Effector memory CD8-positive, alpha-beta T cell (primary cell): ENCODE measurements around the gene SYMPK.
A peak's percentile ranks its signal among the peaks of the same experiment; 100 is the strongest.

ENCODE experiments used
- ATAC-seq: fragments of 150-1000 bp; cut with Tn5 transposase; replicated peaks from 2 replicates; pipeline ENCODE4 v1.10.0; 2021; ENCODE audit warnings: mild to moderate bottlenecking, moderate library complexity
- DNase-seq, 3 experiments: peaks; one replicate each; pipeline ENCODE4 v3.0.0; 2021
- H3K27ac Mint-ChIP-seq, 2 donors: one replicate each; pipeline ENCODE4 v1.8.0; 2022; ENCODE audit warnings: mild to moderate bottlenecking in 2 of 2, mixed read lengths in 2 of 2, moderate library complexity in 2 of 2
- H3K27me3 Mint-ChIP-seq, 2 donors: one replicate each; pipeline ENCODE4 v1.8.0; 2022; ENCODE audit warnings: mixed read lengths in 2 of 2
- H3K36me3 Mint-ChIP-seq: one replicate; pipeline ENCODE4 v1.8.0; 2022; ENCODE audit warnings: mild to moderate bottlenecking, moderate library complexity, mixed read lengths; ENCODE audit not compliant: insufficient read depth
- H3K4me1 Mint-ChIP-seq, 2 donors: one replicate each; pipeline ENCODE4 v1.8.0; 2022; ENCODE audit warnings: low read depth in 2 of 2, mixed read lengths in 2 of 2
- H3K4me3 Mint-ChIP-seq, 2 donors: one replicate each; pipeline ENCODE4 v1.8.0; 2022; ENCODE audit warnings: mild to moderate bottlenecking in 2 of 2, mixed read lengths in 2 of 2, moderate library complexity in 2 of 2
- H3K9me3 Mint-ChIP-seq, 2 donors: one replicate each; pipeline ENCODE4 v1.8.0; 2022; ENCODE audit warnings: mixed read lengths in 2 of 2
- total RNA-seq, 9 experiments: gene quantifications; one replicate each; lab custom pipeline; 2026; lab: John Stamatoyannopoulos, UW

The SYMPK gene
- 84.9 to 138 (median 91.9) reads per million in 9 experiments for total RNA-seq

DNA sequence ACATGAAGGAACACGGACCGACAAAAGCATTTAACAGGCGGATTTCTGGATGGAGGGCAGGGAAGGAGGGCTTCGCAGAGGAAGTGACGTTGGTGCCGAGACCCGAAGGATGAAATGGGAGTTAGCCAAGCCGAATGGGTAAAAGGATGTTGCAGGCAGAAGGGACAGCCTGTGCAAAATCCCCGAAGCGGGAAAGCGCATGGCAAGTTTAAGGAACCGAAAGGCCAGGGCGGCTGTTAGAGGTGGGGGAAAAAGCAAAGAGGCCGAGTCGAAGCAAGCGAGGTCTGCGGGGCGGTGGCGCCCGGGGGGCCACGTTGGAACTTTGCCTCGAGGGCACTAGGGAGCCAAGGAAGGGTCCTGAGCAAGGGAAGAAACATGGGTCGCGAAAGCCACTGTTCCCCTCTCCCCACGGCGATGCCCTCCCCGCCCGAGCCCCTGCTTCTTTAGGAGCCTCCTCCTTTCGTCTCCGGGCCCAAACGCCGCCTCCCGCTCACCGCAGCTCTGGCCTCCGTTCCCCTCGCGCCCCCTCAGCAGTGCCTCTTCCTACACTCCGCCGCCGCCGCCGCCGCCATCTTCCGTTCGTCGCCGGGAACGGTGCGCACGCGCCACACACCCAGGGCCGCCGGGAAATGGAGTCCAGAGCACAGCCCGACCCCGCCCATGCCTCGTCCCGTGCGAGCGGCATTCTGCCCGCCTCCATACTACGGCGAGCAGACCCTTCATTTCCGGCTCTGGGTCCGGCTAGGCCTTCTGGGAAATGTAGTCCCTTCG lies at the start of gene SYMPK:
TSS of gene SYMPK (minus strand) at position 584 of the 771 bp plus-strand sequence. CDS start 8,652 bp downstream, outside the sequence.
- peak within 1 kb of the TSS; percentile 89 to 96 for H3K4me3 Mint-ChIP-seq
- H3K4me1 Mint-ChIP-seq, result peaks cover 24 to 27% of the 10 kb centered on the region in 2 donors
- H3K27ac Mint-ChIP-seq, result peak within 1 kb of the TSS; percentile 94 to 95
- DNase-seq (peak; percentile 96 to 98 (median 98)), ATAC-seq (peak; percentile 95)
- no peaks in the 10 kb centered on the region for H3K9me3 Mint-ChIP-seq
- peaks cover 27% of the 10 kb centered on the region for H3K36me3 Mint-ChIP-seq
- H3K27me3 Mint-ChIP-seq, result peaks cover 7 to 28% of the 10 kb centered on the region in 2 donors

DNA sequence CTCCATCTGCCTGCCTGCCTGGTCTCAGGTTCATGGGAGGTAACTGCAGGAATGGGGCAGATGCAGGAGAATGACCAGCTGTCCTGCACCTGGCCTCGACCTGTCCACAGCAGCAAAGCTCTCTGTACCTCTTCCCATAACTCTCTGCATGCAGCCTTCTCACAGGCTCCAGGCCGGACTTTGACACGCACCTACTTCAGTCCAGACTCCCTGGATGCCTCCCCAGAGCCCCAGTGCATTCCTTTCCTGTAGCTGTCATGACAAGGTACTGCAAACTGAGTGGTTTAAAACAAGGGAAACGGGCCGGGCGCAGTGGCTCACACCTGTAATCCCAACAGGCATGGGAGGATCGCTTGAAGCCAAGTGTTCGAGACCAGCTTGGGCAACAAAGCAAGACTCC lies 48.3 kb upstream of the SYMPK start:
- H3K9me3 Mint-ChIP-seq, result no peaks in the 10 kb centered on the region
- ATAC-seq, result no peak
- H3K4me1 Mint-ChIP-seq, result no peaks in the 10 kb centered on the region
- H3K4me3 Mint-ChIP-seq, result no peak overlapping the region
- H3K27me3 Mint-ChIP-seq, result peaks cover 33 to 70% of the 10 kb centered on the region in 2 donors
- no peak for DNase-seq
- peaks cover 6% of the 10 kb centered on the region for H3K36me3 Mint-ChIP-seq
- no peak overlapping the region for H3K27ac Mint-ChIP-seq

DNA sequence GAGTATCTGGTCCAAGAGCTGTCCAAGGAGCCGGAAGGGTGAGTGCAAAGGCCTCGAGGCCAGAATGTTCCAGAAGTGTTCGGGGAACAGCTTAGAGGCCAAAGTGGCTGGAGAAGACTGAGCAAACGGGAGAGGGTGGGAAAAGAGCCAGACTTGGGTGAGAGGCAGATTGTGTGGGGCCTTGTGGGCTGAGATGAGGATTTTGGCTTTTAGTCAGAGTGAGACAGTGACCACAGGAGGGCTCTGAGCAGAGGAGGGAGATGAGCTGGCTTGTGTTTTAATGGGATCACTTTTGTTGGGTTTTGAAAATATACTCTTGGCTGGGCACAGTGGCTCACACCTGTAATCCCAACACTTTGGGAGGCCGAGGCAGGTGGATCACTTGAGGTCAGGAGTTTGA lies 46.0 kb upstream of the SYMPK start:
- H3K36me3 Mint-ChIP-seq, result peaks cover 6% of the 10 kb centered on the region
- H3K4me1 Mint-ChIP-seq, result no peaks in the 10 kb centered on the region
- ATAC-seq, result no peak
- DNase-seq, result no peak
- H3K9me3 Mint-ChIP-seq, result no peaks in the 10 kb centered on the region
- no peak overlapping the region for H3K27ac Mint-ChIP-seq
- no peak overlapping the region for H3K4me3 Mint-ChIP-seq
- peaks cover 29 to 55% of the 10 kb centered on the region in 2 donors for H3K27me3 Mint-ChIP-seq

DNA sequence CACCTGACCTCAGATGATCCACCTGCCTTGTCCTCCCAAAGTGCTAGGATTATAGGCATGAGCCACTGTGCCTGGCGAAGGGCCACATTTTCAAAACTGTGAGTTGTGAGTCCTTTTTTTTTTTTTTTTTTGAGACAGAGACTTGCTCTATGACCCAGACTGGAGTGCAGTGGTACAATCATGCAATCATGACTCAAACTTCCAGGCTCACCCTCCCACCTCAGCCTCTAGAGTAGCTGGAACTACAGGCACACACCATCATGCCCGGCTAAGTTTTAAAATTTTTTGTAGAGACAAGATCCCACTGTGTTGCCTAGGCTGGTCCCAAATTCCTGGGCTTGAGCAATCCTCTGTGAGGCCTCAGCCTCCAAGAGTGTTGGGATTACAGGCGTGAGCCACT lies 43.3 kb upstream of the SYMPK start:
- Mint-ChIP-seq H3K9me3 (no peaks in the 10 kb centered on the region), H3K27ac (no peak overlapping the region), H3K4me3 (no peak overlapping the region), H3K36me3 (peaks cover 17% of the 10 kb centered on the region), H3K4me1 (peaks cover 5 to 7% of the 10 kb centered on the region in 2 donors), H3K27me3 (peaks cover 10 to 30% of the 10 kb centered on the region in 2 donors)
- no peak for DNase-seq
- ATAC-seq, result no peak

DNA sequence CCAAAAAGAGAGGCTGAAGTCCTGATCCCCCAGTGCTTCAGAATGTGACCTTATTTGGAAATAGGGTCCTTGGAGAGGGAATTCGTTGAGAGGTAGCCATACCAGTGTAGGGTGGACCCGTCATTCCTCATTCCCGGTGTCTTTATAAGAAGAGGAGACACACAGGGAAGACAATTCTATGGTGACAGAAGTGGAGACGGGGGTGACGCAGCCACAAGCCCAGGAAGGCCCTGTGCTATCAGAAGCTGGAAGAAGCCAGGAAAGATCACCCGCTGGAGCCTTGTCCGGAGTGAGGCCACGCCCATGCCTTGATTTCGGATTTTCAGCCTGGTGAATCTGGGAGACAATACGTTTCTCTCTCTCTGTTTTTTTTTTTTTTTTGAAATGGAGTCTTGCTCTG lies 42.1 kb upstream of the SYMPK start:
- peaks cover 14 to 16% of the 10 kb centered on the region in 2 donors for H3K4me1 Mint-ChIP-seq
- no peak overlapping the region for H3K27ac Mint-ChIP-seq
- no peaks in the 10 kb centered on the region for H3K9me3 Mint-ChIP-seq
- peaks cover 5 to 18% of the 10 kb centered on the region in 2 donors for H3K27me3 Mint-ChIP-seq
- H3K36me3 Mint-ChIP-seq, result peaks cover 18% of the 10 kb centered on the region
- H3K4me3 Mint-ChIP-seq, result no peak overlapping the region
- ATAC-seq (no peak), DNase-seq (no peak)

DNA sequence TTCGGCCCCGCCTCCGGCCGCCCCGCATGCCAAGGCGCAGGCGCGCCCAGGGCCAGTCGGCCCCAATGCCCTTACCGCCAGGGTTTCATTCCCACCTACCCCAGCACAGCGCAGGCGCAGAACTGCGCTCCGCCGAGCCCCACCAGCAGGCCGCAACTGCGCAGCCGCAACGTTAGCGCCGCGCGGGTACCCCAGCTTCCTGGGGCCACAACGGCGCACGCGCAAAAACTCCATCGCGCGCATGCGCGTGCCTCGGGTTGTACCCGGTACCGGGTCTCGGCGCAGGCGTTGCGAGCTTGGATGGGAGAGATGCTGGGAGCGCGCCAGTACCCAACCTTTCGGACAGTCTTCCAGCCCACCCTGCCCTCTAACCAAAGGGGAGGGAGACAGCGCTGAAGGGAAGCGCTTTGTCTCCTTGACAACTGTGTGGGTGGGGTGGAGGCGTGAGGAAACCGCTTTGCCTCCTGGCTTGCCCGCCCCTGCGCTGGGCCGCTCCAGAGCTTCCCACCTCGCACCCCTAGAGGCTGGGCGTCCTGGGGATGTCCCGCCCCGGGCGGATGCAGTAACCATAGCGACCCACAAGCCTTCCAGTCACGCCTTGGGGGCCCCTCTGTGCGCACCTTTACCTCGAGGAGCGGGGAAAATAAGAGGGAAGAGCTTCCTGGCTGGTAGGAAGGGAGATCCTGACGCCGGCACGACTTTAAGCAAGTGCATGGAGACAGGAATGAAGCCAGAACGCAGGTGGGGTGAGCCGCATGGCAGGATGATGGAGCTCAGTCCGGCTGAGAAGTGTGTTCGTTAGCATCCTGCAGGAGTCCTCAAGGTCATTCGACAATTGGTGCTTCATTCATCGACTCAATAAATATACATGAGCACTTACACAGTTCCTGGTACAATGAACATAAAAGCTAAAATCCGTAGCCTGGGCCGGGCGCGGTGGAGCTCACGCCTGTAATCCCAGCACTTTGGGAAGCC lies 40.0 kb upstream of the SYMPK start:
- peaks cover 16% of the 10 kb centered on the region in 2 donors for H3K4me1 Mint-ChIP-seq
- peak; percentile 82 for ATAC-seq
- peak overlapping the region; percentile 86 to 93 for H3K27ac Mint-ChIP-seq
- H3K27me3 Mint-ChIP-seq, result no peaks in the 10 kb centered on the region
- H3K9me3 Mint-ChIP-seq, result no peaks in the 10 kb centered on the region
- H3K36me3 Mint-ChIP-seq, result peaks cover 31% of the 10 kb centered on the region
- H3K4me3 Mint-ChIP-seq, result peak overlapping the region; percentile 93 to 96
- peak; percentile 98 to 100 (median 99) for DNase-seq

DNA sequence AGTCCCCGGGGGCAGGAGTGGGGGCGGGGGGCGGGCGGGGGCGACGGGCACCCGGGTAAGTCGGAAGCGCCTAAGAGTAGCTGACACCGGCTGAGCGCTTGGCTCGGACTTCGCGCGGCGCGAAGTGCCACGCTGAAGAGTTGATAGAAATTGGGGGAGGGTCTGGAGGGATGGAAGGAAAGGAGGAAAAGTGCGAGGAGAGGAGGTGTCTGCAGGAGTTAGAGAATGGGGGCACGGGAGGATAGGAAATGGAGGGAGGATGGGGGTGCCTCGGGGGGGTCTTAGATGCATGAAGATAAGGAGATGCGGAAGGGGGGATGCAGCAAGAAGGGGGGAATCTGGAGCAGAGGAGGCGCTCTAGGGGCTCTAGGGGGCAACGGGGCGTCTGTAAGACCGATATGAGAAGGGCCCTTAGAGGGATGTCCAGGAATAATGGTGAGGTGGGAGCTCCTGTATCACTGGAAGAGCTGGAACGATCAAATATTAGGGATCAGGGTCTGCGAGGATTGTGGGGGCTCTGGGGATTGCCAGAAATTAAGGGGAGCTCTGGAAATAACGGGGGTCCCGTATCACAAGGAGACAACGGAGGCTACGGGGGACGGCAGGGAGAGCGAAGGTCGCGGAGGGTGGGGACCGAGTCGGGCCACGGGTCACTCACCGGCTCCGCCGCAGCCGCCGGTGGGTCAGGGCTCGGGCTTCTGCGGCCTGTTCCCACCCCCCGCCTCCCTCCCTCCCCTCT lies 39.1 kb upstream of the SYMPK start, which contains the start of gene MYPOP:
TSS of gene MYPOP (minus strand) at position 702 of the 739 bp plus-strand sequence. CDS start 840 bp downstream, outside the sequence.
- Mint-ChIP-seq H3K27me3 (no peaks in the 10 kb centered on the region), H3K27ac (peak within 1 kb of the TSS; percentile 86 to 93), H3K4me1 (peaks cover 16% of the 10 kb centered on the region in 2 donors), H3K4me3 (peak within 1 kb of the TSS; percentile 93 to 96), H3K9me3 (no peaks in the 10 kb centered on the region), H3K36me3 (peaks cover 34% of the 10 kb centered on the region)
- no peak for ATAC-seq
- DNase-seq, result no peak

DNA sequence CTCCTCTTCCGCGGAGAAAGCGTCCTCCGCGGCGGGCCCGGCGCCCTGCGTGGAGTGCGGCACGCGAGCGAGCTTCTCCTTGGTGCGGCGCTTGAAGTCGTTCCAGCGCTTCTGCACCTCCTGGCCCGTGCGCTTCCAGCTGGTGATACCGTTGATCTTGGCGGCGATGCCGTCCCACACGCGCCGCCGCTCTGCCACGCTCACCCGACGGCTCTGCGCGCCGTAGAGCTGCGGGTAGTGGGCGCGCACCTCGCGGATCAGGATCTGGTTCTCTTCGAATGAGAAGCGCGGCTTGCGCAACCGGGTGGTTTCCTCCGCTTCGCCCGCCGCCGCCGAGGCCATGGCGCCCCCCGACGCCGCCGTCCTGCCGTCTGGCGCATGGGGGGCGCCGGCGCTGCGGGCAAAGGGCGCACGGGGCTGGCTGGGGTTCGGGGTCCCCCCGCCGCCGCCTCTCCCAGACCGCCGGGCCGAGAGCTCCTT lies 38.5 kb upstream of the SYMPK start:
- Mint-ChIP-seq H3K9me3 (no peaks in the 10 kb centered on the region), H3K36me3 (peaks cover 34% of the 10 kb centered on the region), H3K4me3 (peak overlapping the region; percentile 93 to 96), H3K4me1 (peaks cover 16% of the 10 kb centered on the region in 2 donors), H3K27ac (peak overlapping the region; percentile 86 to 93), H3K27me3 (no peaks in the 10 kb centered on the region)
- ATAC-seq (peak; percentile 22), DNase-seq (peak; percentile 29 to 53 (median 48))

DNA sequence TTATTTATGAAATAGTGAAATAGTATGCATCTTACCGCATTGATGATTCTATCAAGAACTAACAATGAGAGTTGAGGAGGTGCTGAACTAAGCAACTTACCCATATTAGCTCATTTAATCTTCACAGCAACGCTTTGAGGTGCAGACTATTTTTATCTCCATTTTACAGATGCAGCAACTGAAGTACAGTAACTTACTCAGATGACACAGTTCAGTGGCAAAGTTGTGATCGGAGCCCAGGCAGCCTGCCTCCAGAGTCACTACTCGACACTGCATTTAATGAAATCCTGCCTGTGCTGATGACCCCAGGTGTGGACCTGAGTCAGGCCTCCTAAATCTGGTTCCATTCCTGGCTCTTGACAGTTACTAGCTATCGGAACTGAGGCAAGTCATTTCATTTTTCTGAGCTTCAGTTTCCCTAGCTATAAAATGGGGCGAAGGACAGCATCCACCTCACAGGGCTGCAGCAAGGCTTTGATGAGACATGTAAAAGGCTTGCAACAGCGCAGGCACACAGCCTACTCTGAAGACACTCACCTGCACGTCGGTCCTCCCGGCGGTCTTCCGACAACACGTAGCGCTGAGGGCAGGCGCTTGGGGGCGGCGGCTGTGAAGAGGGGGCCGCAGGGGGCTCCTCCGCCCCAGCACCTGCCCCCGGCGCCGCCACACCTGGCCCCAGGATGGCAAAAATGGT lies 37.9 kb upstream of the SYMPK start:
- peak overlapping the region; percentile 27 to 93 for H3K4me3 Mint-ChIP-seq
- H3K27ac Mint-ChIP-seq, result no peak overlapping the region
- no peaks in the 10 kb centered on the region for H3K27me3 Mint-ChIP-seq
- DNase-seq (no peak), ATAC-seq (no peak)
- peaks cover 16% of the 10 kb centered on the region in 2 donors for H3K4me1 Mint-ChIP-seq
- H3K36me3 Mint-ChIP-seq, result peaks cover 36% of the 10 kb centered on the region
- no peaks in the 10 kb centered on the region for H3K9me3 Mint-ChIP-seq

DNA sequence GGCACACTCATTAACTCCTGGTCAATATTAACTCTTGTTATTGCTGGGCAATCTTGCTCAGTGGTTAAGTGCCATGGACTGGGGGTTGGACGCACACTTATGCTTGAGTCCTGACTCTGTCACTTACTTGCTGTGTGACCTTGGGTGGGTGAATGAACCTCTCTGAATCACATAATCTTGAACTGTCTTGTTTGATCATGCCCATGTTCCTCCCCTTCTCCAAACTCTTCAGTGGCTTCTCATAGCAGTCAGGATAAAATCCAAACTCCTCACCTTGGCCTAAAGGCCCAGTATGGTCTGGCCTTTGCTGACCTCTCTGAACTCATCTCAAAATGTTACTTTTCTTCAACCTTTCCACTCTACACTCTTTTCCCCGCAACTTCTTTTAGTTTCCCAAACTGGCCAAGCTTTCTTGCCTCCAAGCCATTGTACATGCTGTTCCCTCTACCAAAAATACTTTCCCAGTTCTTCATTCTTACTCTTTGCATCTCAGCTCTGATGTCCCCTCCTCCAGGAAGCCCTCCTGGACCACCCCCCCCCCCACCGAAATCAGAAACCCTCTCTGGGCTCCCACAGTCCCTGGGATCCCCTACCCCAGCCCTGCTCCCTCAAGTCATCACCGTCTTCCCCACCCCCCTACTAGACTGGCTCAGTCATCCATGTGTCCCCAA lies 37.1 kb upstream of the SYMPK start:
- Mint-ChIP-seq H3K27ac (no peak overlapping the region), H3K9me3 (no peaks in the 10 kb centered on the region), H3K4me1 (peaks cover 16% of the 10 kb centered on the region in 2 donors), H3K36me3 (peaks cover 39% of the 10 kb centered on the region), H3K4me3 (peak overlapping the region; percentile 27 to 93), H3K27me3 (no peaks in the 10 kb centered on the region)
- ATAC-seq, result no peak
- no peak for DNase-seq

DNA sequence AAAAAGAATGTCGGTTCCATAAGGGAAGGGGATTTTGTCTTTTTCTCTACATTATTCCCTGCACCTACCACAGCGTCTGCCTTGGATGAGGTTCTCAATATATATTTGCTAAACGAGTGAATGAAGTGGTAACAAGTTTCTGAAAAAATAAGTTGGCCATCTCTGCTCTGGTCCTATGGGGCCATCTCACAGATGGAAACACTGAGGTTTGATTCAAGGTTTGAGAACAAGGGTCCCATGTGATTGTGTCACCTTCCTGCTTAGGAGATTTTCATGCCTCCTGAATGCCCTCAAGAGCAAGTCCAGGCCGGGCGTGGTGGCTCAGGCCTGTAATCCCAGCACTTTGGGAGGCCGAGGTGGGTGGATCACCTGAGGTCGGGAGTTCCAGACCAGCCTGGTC lies 36.3 kb upstream of the SYMPK start:
- DNase-seq, result no peak
- no peak overlapping the region for H3K4me3 Mint-ChIP-seq
- H3K27ac Mint-ChIP-seq, result no peak overlapping the region
- H3K9me3 Mint-ChIP-seq, result no peaks in the 10 kb centered on the region
- peaks cover 39% of the 10 kb centered on the region for H3K36me3 Mint-ChIP-seq
- H3K27me3 Mint-ChIP-seq, result no peaks in the 10 kb centered on the region
- H3K4me1 Mint-ChIP-seq, result peaks cover 16% of the 10 kb centered on the region in 2 donors
- ATAC-seq, result no peak
